HG03045 (cell line): ENCODE measurements around the gene TNRC6A.
"Not testable (repeated sequence)": the region's sequence is repeated elsewhere in the genome, so short reads cannot be mapped to it uniquely, and the experiment has no call there.

Source experiments
- ATAC-seq: cut with Tn5 transposase; IDR thresholded peaks from one replicate; pipeline ENCODE4 v1.9.1; 2021; ENCODE audit warnings: mild to moderate bottlenecking, moderate library complexity; ENCODE audit not compliant: unreplicated experiment

The TNRC6A gene

GRCh38 chr16:24841291-24841690 is 111.8 kb downstream of the TNRC6A start:
- ATAC-seq: no peak

GRCh38 chr16:24844101-24845030 is 114.9 kb downstream of the TNRC6A start:
- no peak for ATAC-seq

- not testable (repeated sequence) for ATAC-seq
These were observed 115.5 kb downstream of the TNRC6A start for GRCh38 chr16:24845031-24845365.

GRCh38 chr16:24845726-24846547 is 116.5 kb downstream of the TNRC6A start, which contains the start of gene SLC5A11:
Gene SLC5A11, plus strand, starts transcription at chr16:24845963. Its CDS starts 12,681 bp downstream, at chr16:24858644.
- no peak for ATAC-seq

- ATAC-seq: no peak
These were observed 117.3 kb downstream of the TNRC6A start for GRCh38 chr16:24846548-24847357.

GRCh38 chr16:24847358-24847664 is 117.9 kb downstream of the TNRC6A start:
- no peak for ATAC-seq

- ATAC-seq: no peak
These were observed 118.6 kb downstream of the TNRC6A start for GRCh38 chr16:24848065-24848464.

GRCh38 chr16:24849641-24850040 is 120.2 kb downstream of the TNRC6A start:
- no peak for ATAC-seq

- no peak for ATAC-seq
These were observed 121.0 kb downstream of the TNRC6A start for GRCh38 chr16:24850289-24850938.

GRCh38 chr16:24851700-24852099 is 122.2 kb downstream of the TNRC6A start:
- no peak for ATAC-seq

- no peak for ATAC-seq
These were observed 122.8 kb downstream of the TNRC6A start for GRCh38 chr16:24852281-24852721.

- no peak for ATAC-seq
These were observed 123.8 kb downstream of the TNRC6A start for GRCh38 chr16:24853169-24853824.

GRCh38 chr16:24853830-24854229 is 124.4 kb downstream of the TNRC6A start:
- no peak for ATAC-seq

- ATAC-seq: no peak
These were observed 125.2 kb downstream of the TNRC6A start for GRCh38 chr16:24854607-24855171.

- no peak for ATAC-seq
These were observed 126.2 kb downstream of the TNRC6A start for GRCh38 chr16:24855678-24856077.

GRCh38 chr16:24856871-24857270 is 127.4 kb downstream of the TNRC6A start:
- ATAC-seq: not testable (repeated sequence)

GRCh38 chr16:24858219-24859041 is 129.0 kb downstream of the TNRC6A start:
- ATAC-seq: no peak

GRCh38 chr16:24861461-24861860 is 132.0 kb downstream of the TNRC6A start:
- ATAC-seq: no peak
